Measurements from ENCODE around the gene GPR15LG.

The GPR15LG gene

GRCh38 chr10:84194424-84195043 is 20.9 kb downstream of the GPR15LG start, which contains the start of gene CDHR1:
Gene CDHR1 (plus strand): TSS chr10:84194537. CDS start chr10:84194761, 224 bp downstream.
- DNase-seq, result no peak

GRCh38 chr10:84195044-84195830 is 21.6 kb downstream of the GPR15LG start:
- no peak for DNase-seq

- DNase-seq, result no peak
These were observed 22.5 kb downstream of the GPR15LG start for GRCh38 chr10:84196083-84196482.

DNA sequence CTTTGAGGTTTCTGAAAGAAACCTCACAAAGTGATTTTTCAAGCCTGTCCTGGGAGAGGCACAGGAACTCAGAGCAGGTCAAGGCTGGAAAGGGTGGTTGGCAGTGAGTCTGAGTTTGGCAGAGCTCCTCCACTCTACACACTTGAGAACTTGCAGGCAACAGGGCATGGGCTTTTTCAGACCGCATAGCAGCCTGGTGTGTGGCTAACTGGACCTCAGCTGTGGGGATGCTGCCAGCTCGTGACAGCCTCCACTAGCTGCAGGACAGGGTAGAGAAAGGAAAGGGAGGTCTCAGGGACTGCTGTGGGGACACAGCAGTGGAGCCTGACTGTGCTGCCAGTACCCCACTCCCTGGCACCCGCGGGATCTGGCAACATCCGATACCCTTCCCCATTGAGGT is 23.3 kb downstream of the GPR15LG start:
- DNase-seq, result no peak

DNA sequence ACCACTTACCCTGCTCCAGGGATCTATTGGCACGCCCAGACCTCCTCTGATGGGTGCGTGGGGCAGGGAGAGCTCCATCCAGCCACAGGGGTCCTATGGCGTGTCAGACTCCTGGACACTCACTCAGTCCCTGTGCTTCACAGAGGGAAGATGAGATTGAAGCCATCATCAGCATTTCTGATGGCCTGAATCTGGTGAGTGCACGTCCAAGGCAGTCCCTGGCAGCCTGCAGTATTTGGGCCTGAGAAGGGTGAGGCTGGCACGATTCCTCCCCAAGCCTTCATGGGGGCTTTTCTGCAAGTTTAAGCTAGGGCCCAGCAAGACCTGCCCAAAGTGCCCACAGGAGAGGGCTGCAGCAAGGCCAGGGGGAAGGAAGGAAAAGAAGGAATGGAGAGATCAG is 24.0 kb downstream of the GPR15LG start:
- DNase-seq, result no peak

GRCh38 chr10:84198206-84198915 is 24.8 kb downstream of the GPR15LG start:
- no peak for DNase-seq

- DNase-seq, result no peak
These were observed 27.1 kb downstream of the GPR15LG start for GRCh38 chr10:84200537-84201243.

DNA sequence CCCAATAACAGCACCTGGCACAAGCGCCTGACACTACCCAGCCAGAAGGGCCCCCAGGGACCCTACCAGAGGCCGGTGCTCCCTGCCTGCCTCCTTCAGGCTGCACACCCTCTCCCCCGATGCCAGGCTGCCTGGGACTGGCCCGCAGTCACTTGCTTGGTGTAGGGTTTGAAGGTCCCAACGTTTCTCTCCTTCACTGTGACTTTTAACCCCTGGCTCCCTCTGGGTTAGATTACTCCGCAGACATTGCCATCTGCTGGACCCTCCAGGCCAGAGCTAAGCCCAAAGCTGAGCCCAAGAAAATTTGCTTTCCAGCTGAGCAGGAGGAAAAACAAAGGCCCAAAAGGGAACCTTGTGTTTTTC is 27.6 kb downstream of the GPR15LG start:
- no peak for DNase-seq

DNA sequence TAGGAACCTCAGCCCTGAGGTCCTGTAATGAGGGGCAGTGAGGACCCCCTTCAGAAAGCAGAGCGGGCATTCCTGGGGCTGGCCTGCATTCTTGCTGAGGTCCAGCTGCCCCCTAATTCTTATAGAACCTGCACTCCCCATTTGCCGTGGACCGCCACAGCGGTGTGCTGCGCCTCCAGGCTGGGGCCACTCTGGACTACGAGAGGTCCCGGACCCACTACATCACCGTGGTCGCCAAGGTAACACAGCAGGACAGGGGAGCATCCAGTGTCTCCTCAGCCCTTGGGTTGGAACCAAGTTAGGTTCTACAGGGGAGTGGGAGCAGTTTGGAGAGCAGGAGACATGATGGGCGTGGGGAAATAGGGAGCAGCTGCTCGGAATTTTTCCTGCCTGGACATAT is 28.1 kb downstream of the GPR15LG start:
- DNase-seq, result no peak

GRCh38 chr10:84202349-84202748 is 28.7 kb downstream of the GPR15LG start:
- no peak for DNase-seq

DNA sequence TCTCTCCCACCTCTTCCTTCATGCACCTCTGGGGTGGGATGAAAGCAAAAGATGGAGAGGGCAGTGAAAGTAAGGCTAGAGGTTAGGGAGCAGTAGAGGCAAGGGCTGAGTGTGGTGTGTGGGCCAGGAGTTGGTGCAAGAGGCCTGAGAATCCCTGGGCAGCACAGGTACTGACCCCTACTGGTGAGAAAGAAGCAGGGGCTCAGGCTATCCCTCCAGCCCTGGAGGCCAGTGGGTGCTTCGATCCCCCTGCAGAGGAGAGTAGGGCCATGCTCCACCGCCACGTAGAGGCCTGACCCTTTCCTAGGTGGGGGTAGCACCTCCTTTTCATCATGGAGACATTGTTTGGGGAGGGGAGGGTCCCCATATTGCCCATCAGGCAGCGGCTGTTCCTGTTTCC is 30.5 kb downstream of the GPR15LG start:
- no peak for DNase-seq

- no peak for DNase-seq
These were observed 31.0 kb downstream of the GPR15LG start for GRCh38 chr10:84204610-84205009.

- DNase-seq, result peak; percentile 31
These were observed 31.6 kb downstream of the GPR15LG start for GRCh38 chr10:84205049-84205852.

GRCh38 chr10:84205853-84206525 is 32.4 kb downstream of the GPR15LG start:
- no peak for DNase-seq

DNA sequence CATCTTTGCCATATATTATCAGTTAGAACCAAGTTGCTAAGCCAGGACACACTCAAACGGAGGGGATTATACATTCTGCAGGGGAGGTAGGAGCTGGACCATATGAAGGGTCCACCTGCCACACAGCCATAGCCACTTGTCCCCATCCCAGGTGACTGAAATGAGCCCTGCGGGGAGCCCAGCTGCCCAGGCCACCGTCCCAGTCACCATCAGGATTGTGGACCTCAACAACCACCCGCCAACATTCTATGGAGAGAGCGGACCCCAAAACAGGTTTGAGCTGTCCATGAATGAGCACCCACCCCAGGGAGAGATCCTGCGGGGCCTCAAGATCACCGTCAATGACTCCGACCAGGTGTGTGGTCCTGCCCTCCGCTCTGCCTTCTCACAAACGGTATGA is 34.4 kb downstream of the GPR15LG start:
- DNase-seq, result no peak

GRCh38 chr10:84211566-84211965 is 38.0 kb downstream of the GPR15LG start:
- DNase-seq, result no peak

DNA sequence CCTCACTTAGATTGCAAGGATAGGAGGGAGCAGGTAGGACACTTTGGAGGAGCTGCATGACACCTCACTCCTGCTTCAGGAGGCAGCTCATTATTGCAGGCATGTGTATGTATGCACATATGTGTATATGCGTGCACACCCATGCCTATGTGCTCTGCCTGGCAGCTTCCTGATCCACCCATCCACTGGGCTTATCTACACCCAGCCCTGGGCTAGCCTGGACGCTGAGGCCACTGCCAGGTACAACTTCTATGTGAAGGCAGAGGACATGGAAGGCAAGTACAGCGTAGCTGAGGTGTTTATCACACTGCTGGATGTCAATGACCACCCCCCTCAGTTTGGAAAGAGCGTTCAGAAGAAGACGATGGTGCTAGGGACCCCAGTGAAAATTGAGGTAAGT is 38.4 kb downstream of the GPR15LG start:
- DNase-seq, result no peak

- DNase-seq, result no peak
These were observed 39.5 kb downstream of the GPR15LG start for GRCh38 chr10:84213076-84213475.

DNA sequence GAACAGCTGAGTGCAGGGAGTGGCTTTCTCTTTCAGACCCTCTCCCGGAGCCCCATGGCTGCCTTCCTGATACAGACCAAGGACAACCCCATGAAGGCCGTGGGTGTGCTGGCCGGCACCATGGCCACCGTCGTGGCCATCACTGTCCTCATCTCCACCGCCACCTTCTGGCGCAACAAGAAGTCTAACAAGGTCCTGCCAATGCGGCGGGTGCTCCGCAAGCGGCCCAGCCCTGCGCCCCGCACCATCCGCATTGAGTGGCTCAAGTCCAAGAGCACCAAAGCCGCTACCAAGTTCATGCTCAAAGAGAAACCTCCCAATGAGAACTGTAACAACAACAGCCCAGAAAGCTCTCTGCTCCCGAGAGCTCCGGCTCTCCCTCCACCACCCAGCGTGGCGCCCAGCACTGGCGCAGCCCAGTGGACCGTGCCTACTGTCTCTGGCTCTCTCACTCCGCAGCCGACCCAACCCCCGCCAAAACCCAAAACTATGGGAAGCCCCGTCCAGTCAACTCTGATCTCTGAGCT is 40.5 kb downstream of the GPR15LG start:
- no peak for DNase-seq

DNA sequence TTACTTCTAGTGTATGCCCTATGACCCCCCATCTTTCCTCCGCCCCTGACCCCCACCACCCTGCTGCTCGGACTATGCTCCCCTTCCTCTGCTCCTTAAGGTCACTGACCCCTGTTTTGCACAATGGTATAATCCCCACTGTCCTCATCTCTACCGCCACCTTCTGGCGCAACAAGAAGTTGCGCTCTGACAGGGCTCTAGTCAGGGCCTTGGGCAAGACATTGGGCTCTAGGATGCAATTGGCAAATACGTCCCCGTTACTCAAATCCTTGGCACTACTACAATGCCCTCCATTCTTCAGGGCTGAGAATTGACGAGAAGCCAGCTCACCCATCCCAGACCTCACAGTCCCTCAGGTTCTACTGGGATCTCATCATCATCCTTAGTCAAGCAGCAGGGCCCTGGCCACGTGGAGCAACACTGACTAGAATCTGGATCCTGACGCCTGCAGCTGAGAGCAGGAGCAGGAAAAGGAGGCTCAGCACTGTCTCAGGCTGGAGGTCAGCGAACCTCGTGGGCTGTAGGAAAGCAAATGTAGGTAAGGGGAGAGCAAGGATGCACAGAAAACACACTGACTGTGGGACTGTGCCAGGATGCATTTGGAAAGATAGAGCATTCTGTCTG is 41.1 kb downstream of the GPR15LG start:
- DNase-seq, result no peak

GRCh38 chr10:84216834-84217233 is 43.2 kb downstream of the GPR15LG start:
- no peak for DNase-seq
